PFSK-1 (cell line): ENCODE results near the gene COP1.

Experiments
- SIN3A ChIP-seq: IDR thresholded peaks from 2 replicates; pipeline ENCODE4 v1.6.1; 2012; ENCODE audit warnings: mild to moderate bottlenecking, low read length, moderate library complexity, borderline replicate concordance; ENCODE audit not compliant: insufficient read depth
- TAF1 ChIP-seq: IDR thresholded peaks from 2 replicates; pipeline ENCODE4 v1.6.1; 2012; ENCODE audit warnings: low read length, control low read depth, borderline replicate concordance; ENCODE audit not compliant: insufficient read depth

- TF ChIP-seq SIN3A (no peak), TAF1 (no peak)
Measured at GRCh38 chr1:176241385-176242015, 34.4 kb upstream of the COP1 start.
